Measurements from ENCODE around the gene IDE.
"Not testable (repeated sequence)": the region's sequence is repeated elsewhere in the genome, so short reads cannot be mapped to it uniquely, and the experiment has no call there.

Gene IDE

GRCh38 chr10:92492748-92493240 is 81.1 kb downstream of the IDE start:
- DNase-seq: no peak

GRCh38 chr10:92490387-92490786 is 83.5 kb downstream of the IDE start:
- no peak for DNase-seq

- DNase-seq: no peak
Observed at GRCh38 chr10:92486637-92487036, 87.3 kb downstream of the IDE start.

GRCh38 chr10:92483539-92483938 is 90.4 kb downstream of the IDE start:
- DNase-seq: no peak

- DNase-seq: no peak
Observed at GRCh38 chr10:92480413-92480812, 93.5 kb downstream of the IDE start.

GRCh38 chr10:92479547-92479946 is 94.3 kb downstream of the IDE start:
- DNase-seq: no peak

GRCh38 chr10:92478536-92478935 is 95.4 kb downstream of the IDE start:
- no peak for DNase-seq

- DNase-seq: no peak
Observed at GRCh38 chr10:92475357-92475868, 98.5 kb downstream of the IDE start.

- DNase-seq: no peak
Observed at GRCh38 chr10:92470026-92470425, 103.9 kb downstream of the IDE start.

- no peak for DNase-seq
Observed at GRCh38 chr10:92464364-92464763, 109.5 kb downstream of the IDE start.

- DNase-seq: no peak
Observed at GRCh38 chr10:92463582-92463981, 110.3 kb downstream of the IDE start.

- DNase-seq: not testable (repeated sequence)
Observed at GRCh38 chr10:92454955-92455354, 118.9 kb downstream of the IDE start.

- DNase-seq: no peak
Observed at GRCh38 chr10:92452313-92452712, 121.6 kb downstream of the IDE start.

GRCh38 chr10:92451431-92451830 is 122.5 kb downstream of the IDE start:
- no peak for DNase-seq

- no peak for DNase-seq
Observed at GRCh38 chr10:92450896-92451295, 123.0 kb downstream of the IDE start.

- no peak for DNase-seq
Observed at GRCh38 chr10:92440578-92440977, 133.3 kb downstream of the IDE start.

- DNase-seq: no peak
Observed at GRCh38 chr10:92438220-92438619, 135.7 kb downstream of the IDE start.

- DNase-seq: no peak
Observed at GRCh38 chr10:92436611-92437010, 137.3 kb downstream of the IDE start.

- not testable (repeated sequence) for DNase-seq
Observed at GRCh38 chr10:92436065-92436464, 137.8 kb downstream of the IDE start.

GRCh38 chr10:92434385-92434784 is 139.5 kb downstream of the IDE start:
- no peak for DNase-seq

GRCh38 chr10:92432596-92432995 is 141.3 kb downstream of the IDE start:
- DNase-seq: no peak

- DNase-seq: no peak
Observed at GRCh38 chr10:92430103-92430502, 143.8 kb downstream of the IDE start.

- DNase-seq: no peak
Observed at GRCh38 chr10:92421550-92421949, 152.3 kb downstream of the IDE start.

Measured in amygdala (tissue), 56 donors.